Ovary (tissue), 3 donors: Measurements from ENCODE around the gene KRT31.

Experiments
- POLR2A ChIP-seq: fragments of 450-650 bp; IDR thresholded peaks from one replicate; pipeline ENCODE4 v1.6.1; 2017; ENCODE audit warnings: antibody characterized with exemption, mild to moderate bottlenecking, moderate library complexity
- TF ChIP-seq, protein P1 (sequence below), 3 donors: fragments of 450-650 bp in 2 of 3; fragments of 200-600 bp in 1 of 3; IDR thresholded peaks; one replicate each; pipeline versions ENCODE4 v1.5.1 to v1.8.0; 2016 to 2022; ENCODE audit warnings: antibody characterized with exemption in 3 of 3, mild to moderate bottlenecking in 1 of 3
- donor health status: DM: no; HTN: no; CAD: no.

GRCh38 chr17:41421116-41421515 lies 23.7 kb upstream of the KRT31 start:
- no peak for TF ChIP-seq POLR2A
- TF ChIP-seq, protein P1, sequence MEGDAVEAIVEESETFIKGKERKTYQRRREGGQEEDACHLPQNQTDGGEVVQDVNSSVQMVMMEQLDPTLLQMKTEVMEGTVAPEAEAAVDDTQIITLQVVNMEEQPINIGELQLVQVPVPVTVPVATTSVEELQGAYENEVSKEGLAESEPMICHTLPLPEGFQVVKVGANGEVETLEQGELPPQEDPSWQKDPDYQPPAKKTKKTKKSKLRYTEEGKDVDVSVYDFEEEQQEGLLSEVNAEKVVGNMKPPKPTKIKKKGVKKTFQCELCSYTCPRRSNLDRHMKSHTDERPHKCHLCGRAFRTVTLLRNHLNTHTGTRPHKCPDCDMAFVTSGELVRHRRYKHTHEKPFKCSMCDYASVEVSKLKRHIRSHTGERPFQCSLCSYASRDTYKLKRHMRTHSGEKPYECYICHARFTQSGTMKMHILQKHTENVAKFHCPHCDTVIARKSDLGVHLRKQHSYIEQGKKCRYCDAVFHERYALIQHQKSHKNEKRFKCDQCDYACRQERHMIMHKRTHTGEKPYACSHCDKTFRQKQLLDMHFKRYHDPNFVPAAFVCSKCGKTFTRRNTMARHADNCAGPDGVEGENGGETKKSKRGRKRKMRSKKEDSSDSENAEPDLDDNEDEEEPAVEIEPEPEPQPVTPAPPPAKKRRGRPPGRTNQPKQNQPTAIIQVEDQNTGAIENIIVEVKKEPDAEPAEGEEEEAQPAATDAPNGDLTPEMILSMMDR (IDR thresholded peaks at IDR 0.05) = no peak
